ENCODE data around the gene SDHC. TPM values are rescaled to one million over a fixed set of nuclear protein-coding genes. Genes with fewer than 3 reads are reported as not detected.
A peak's percentile ranks its signal among the peaks of the same experiment; 100 is the strongest.

The SDHC gene
- total and polyA plus RNA-seq, 2 of the 13 experiments (the other 11 are each of a cell fraction or from before 2014, with no cell fraction given) = 27.1 to 229 TPM

GRCh38 chr1:161374373-161374772 lies 60.2 kb downstream of the SDHC start (continued):
- TF ChIP-seq KIAA2018 (CRISPR knock-in tag; IDR thresholded peaks at IDR 0.05; ENCODE audit: borderline replicate concordance) (no peak), STAG1 (CRISPR knock-in tag; IDR thresholded peaks at IDR 0.05) (peak; percentile 72), ZNF503 (CRISPR knock-in tag; IDR thresholded peaks at IDR 0.05) (no peak), ZNF354B (CRISPR knock-in tag; IDR thresholded peaks at IDR 0.05) (no peak), ZSCAN21 (CRISPR knock-in tag; IDR thresholded peaks at IDR 0.05; ENCODE audit: borderline replicate concordance) (no peak), ZNF652 (CRISPR knock-in tag; IDR thresholded peaks at IDR 0.05; ENCODE audit: borderline replicate concordance, low read depth) (peak; percentile 31; the same call in 1 of the 2 replicates), POGZ (CRISPR knock-in tag; IDR thresholded peaks at IDR 0.05) (no peak)
